Activated T-helper 1 cell treated with anti-CD3 and anti-CD28 coated beads, Interleukin-12 subunit alpha, Interleukin-12 subunit beta, Interleukin-2, Interleukin-4 antibody, amounts not matched to agents 30 ng/mL and 10 ng/mL and 1 ng/mL, durations not matched to agents 14 hours and 24 hours and 36 hours (primary cell): ENCODE data around the gene SBDS. TPM values are rescaled to one million over a fixed set of nuclear protein-coding genes. Genes with fewer than 3 reads are reported as not detected.
"Not testable (repeated sequence)": the region's sequence is repeated elsewhere in the genome, so short reads cannot be mapped to it uniquely, and the experiment has no call there.

Experiments used
- DNase-seq: peaks from one replicate; pipeline ENCODE4 v3.0.0; 2021; ENCODE audit warnings: low spot score
- H3K27ac Mint-ChIP-seq: one replicate; pipeline ENCODE4 v1.8.0; 2021; ENCODE audit warnings: mild to moderate bottlenecking, mixed read lengths
- H3K27me3 Mint-ChIP-seq: one replicate; pipeline ENCODE4 v1.8.0; 2022; ENCODE audit warnings: mild to moderate bottlenecking, moderate library complexity, mixed read lengths; ENCODE audit not compliant: insufficient read depth
- H3K36me3 Mint-ChIP-seq: one replicate; pipeline ENCODE4 v1.8.0; 2021; ENCODE audit warnings: low read depth, mixed read lengths
- H3K4me1 Mint-ChIP-seq: one replicate; pipeline ENCODE4 v1.8.0; 2021; ENCODE audit warnings: low read depth, mixed read lengths
- H3K4me3 Mint-ChIP-seq: one replicate; pipeline ENCODE4 v1.8.0; 2021; ENCODE audit warnings: mild to moderate bottlenecking, moderate library complexity, mixed read lengths
- H3K9me3 Mint-ChIP-seq: one replicate; pipeline ENCODE4 v1.8.0; 2021; ENCODE audit warnings: mixed read lengths
- intact Hi-C: fragments of 100-400 bp; cut with micrococcal nuclease; formaldehyde crosslinking; loops from one replicate; pipeline ENCODE4 v1.15.1; 2024
- total RNA-seq: library from RNA; stranded (reverse); gene quantifications from 2 replicates; pipeline ENCODE4 v1.2.3, GENCODE V29; 2022

The SBDS gene
- total RNA-seq, 1 donor from 2014 or later = 68.5 TPM

- H3K4me3 Mint-ChIP-seq, H3K4me1 Mint-ChIP-seq, H3K27me3 Mint-ChIP-seq, DNase-seq, intact Hi-C loops, H3K27ac Mint-ChIP-seq, H3K36me3 Mint-ChIP-seq: not testable (repeated sequence)
- H3K9me3 Mint-ChIP-seq = peaks cover 22% of the 10 kb centered on the region
These were observed 17.1 kb downstream of the SBDS start for GRCh38 chr7:66978312-66978711.

DNA sequence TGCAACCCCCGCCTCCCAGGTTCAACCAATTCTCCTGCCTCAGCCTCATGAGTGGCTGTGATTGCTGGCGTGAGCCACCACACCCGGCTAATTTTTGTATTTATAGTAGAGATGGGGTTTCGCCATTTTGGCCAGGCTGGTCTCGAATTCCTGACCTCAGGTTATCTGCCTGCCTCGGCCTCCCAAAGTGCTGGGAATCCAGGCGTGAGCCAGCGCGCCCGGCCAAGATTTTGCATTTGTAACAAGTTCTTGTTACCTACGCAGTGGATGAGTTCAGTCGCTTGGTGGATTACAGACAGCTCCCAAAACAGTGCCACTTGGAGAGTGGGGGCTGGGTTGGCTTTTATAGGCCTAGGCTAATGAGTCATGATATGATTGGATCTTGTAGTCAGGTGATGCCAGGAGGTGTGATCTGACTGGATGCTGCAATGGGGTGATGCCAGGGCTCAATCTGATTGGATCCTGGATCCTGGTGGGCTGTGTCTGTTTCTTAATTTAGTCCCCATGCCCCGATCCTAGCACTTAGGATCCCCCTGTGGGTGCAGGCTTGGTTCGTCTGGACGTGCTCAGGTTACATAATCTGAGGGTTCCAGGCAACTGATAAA, 20.3 kb downstream of the SBDS start:
- peaks cover 3% of the 10 kb centered on the region for H3K36me3 Mint-ChIP-seq
- no peak for DNase-seq
- no peak overlapping the region for H3K4me3 Mint-ChIP-seq
- peaks cover 2% of the 10 kb centered on the region for H3K27me3 Mint-ChIP-seq
- intact Hi-C loops = no loop called here
- peaks cover 11% of the 10 kb centered on the region for H3K9me3 Mint-ChIP-seq
- H3K4me1 Mint-ChIP-seq = no peaks in the 10 kb centered on the region
- H3K27ac Mint-ChIP-seq = no peak overlapping the region

- intact Hi-C loops = no loop called here
- Mint-ChIP-seq H3K27me3 (peaks cover 2% of the 10 kb centered on the region), H3K9me3 (no peaks in the 10 kb centered on the region), H3K27ac (no peak overlapping the region), H3K4me1 (no peaks in the 10 kb centered on the region), H3K4me3 (no peak overlapping the region), H3K36me3 (no peaks in the 10 kb centered on the region)
- DNase-seq = no peak
These were observed 25.1 kb downstream of the SBDS start for GRCh38 chr7:66970310-66970709.

- H3K4me3 Mint-ChIP-seq, intact Hi-C loops, H3K36me3 Mint-ChIP-seq, H3K4me1 Mint-ChIP-seq, DNase-seq, H3K9me3 Mint-ChIP-seq, H3K27me3 Mint-ChIP-seq, H3K27ac Mint-ChIP-seq: not testable (repeated sequence)
These were observed 26.4 kb downstream of the SBDS start for GRCh38 chr7:66969001-66969400.

- intact Hi-C loops = no loop called here
- no peak overlapping the region for H3K4me3 Mint-ChIP-seq
- H3K4me1 Mint-ChIP-seq = no peaks in the 10 kb centered on the region
- peaks cover 2% of the 10 kb centered on the region for H3K27me3 Mint-ChIP-seq
- H3K27ac Mint-ChIP-seq = no peak overlapping the region
- H3K9me3 Mint-ChIP-seq = no peaks in the 10 kb centered on the region
- no peaks in the 10 kb centered on the region for H3K36me3 Mint-ChIP-seq
- no peak for DNase-seq
These were observed 28.4 kb downstream of the SBDS start for GRCh38 chr7:66967029-66967428.

DNA sequence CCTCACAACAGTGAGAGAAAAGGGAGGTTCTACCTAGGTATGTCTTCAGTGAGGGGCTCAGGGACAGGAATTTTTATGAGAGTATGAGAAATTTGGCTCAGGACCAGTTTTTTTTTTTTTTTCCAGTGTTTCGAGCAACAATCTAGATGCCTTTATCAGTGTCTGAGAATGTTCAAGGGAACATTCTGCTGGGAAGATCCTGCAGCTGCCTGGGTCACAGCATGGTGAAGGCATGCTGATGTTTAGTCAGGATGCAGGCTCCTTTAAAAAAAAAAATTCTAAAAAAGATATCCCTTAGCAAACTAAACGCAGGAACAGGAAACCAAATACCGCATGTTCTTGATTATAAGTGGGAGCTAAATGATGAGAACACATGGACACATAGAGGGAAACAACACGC, 31.0 kb downstream of the SBDS start:
- no peaks in the 10 kb centered on the region for H3K9me3 Mint-ChIP-seq
- peaks cover 5% of the 10 kb centered on the region for H3K36me3 Mint-ChIP-seq
- no peak for DNase-seq
- no peaks in the 10 kb centered on the region for H3K27me3 Mint-ChIP-seq
- H3K4me3 Mint-ChIP-seq = no peak overlapping the region
- no peak overlapping the region for H3K27ac Mint-ChIP-seq
- H3K4me1 Mint-ChIP-seq = no peaks in the 10 kb centered on the region
- intact Hi-C loops = no loop called here

DNA sequence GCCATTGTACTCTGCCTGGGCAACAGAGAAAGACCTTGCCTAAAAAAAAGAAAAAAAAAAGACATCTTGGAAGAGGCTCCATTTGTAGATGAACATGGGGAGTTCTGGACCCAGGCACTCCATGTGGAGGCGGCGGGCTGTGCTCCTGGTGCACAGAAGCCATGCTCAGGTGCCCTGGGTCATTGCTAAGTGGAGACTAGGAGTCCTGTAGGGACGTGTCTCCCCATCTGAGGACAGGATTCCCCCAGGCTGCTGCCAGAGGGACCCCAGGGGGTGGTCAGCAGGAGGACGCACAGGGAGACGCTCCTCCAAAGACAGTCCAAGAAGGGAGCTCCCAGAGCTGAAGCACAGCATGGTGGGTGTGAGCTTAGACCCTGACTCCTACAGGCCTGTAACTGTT, 34.3 kb downstream of the SBDS start:
- H3K27ac Mint-ChIP-seq = no peak overlapping the region
- intact Hi-C loops = no loop called here
- no peak for DNase-seq
- peaks cover 31% of the 10 kb centered on the region for H3K36me3 Mint-ChIP-seq
- H3K4me1 Mint-ChIP-seq = no peaks in the 10 kb centered on the region
- no peak overlapping the region for H3K4me3 Mint-ChIP-seq
- H3K27me3 Mint-ChIP-seq = no peaks in the 10 kb centered on the region
- no peaks in the 10 kb centered on the region for H3K9me3 Mint-ChIP-seq

DNA sequence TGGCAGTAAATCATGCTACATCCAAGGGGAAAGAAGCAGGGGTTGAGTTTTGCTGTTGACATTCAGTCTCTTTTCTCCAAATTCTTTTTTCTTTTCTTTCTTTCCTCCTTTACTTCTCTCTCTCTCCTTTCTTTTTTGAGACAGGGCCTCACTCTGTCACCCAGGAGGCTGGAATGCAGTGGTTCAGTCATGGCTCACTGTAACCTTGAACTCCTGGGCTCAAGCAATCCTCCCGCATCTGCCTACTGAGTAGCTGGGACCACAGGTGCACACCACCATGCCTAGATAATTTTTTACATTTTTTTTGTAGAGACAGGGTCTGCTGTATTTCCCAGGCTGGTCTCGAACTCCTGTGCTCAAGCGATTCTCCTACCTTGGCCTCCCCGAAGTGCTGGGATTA, 35.2 kb downstream of the SBDS start:
- Mint-ChIP-seq H3K4me3 (no peak overlapping the region), H3K27me3 (no peaks in the 10 kb centered on the region), H3K4me1 (no peaks in the 10 kb centered on the region), H3K27ac (no peak overlapping the region), H3K36me3 (peaks cover 35% of the 10 kb centered on the region), H3K9me3 (no peaks in the 10 kb centered on the region)
- DNase-seq = no peak
- intact Hi-C loops = no loop called here

GRCh38 chr7:66958538-66959350, 36.6 kb downstream of the SBDS start:
- Mint-ChIP-seq H3K27me3 (no peaks in the 10 kb centered on the region), H3K9me3 (no peaks in the 10 kb centered on the region), H3K4me3 (no peak overlapping the region), H3K36me3 (peaks cover 40% of the 10 kb centered on the region), H3K27ac (no peak overlapping the region), H3K4me1 (no peaks in the 10 kb centered on the region)
- intact Hi-C loops = no loop called here
- DNase-seq = no peak

DNA sequence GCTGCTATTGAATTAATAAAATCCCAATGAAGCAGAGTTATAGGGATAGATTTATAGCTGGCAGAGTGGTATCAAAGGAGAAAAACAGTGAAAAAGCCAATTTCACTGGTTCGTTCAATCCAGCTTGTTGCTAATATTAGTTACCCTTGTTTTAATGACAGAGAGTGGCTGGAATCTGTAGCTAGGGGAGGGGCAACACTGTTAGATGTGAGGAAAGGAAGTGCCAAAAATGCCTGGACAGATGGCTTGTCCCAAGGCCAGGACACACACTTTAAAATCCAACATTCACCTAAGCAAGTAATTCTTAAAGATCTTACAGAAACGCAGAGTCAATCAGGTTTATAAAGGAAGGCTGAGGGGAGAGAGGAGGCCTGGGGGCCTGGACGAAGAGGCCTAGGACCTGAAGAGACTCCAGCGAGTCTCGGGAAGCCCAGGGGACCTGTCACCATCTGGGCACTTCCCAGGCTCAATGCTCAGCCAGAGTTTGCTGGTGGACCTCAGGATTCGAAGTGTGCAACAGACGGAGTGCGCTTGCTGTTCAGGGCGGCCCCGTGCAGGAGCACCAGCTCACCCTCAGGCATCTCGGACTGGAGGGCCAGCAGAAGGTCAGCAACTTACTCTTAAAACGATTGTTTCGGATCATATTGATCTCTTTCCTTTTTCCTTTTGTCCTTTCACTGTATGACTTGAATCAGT, 37.6 kb downstream of the SBDS start:
- Mint-ChIP-seq H3K4me1 (no peaks in the 10 kb centered on the region), H3K27ac (no peak overlapping the region), H3K9me3 (no peaks in the 10 kb centered on the region), H3K4me3 (no peak overlapping the region), H3K36me3 (peaks cover 46% of the 10 kb centered on the region), H3K27me3 (no peaks in the 10 kb centered on the region)
- no peak for DNase-seq
- intact Hi-C loops = no loop called here

GRCh38 chr7:66953044-66953427, 42.4 kb downstream of the SBDS start:
- H3K9me3 Mint-ChIP-seq = no peaks in the 10 kb centered on the region
- H3K36me3 Mint-ChIP-seq = peaks cover 48% of the 10 kb centered on the region
- no peak overlapping the region for H3K27ac Mint-ChIP-seq
- no peaks in the 10 kb centered on the region for H3K4me1 Mint-ChIP-seq
- H3K27me3 Mint-ChIP-seq = no peaks in the 10 kb centered on the region
- no peak for DNase-seq
- intact Hi-C loops = no loop called here
- no peak overlapping the region for H3K4me3 Mint-ChIP-seq

GRCh38 chr7:66952343-66953043, 42.9 kb downstream of the SBDS start:
- Mint-ChIP-seq H3K27ac (no peak overlapping the region), H3K9me3 (no peaks in the 10 kb centered on the region), H3K4me1 (no peaks in the 10 kb centered on the region), H3K36me3 (peaks cover 45% of the 10 kb centered on the region), H3K4me3 (no peak overlapping the region), H3K27me3 (no peaks in the 10 kb centered on the region)
- intact Hi-C loops = no loop called here
- DNase-seq = no peak

DNA sequence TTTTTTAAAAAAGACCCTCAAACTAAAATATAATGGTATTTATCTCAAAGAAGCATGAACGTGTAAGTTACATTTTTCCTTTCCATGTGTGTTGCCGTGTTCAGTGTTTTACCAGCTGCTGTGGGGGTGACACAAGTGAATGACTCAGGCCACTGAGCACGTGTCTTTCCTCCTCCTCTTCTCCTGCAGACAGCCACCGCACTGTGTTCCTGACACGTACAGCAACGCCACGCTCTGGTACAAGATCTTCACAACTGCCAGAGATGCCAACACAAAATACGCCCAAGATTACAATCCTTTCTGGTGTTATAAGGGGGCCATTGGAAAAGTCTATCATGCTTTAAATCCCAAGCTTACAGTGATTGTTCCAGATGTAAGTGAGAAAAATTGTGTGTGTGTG, 44.6 kb downstream of the SBDS start:
- Mint-ChIP-seq H3K9me3 (no peaks in the 10 kb centered on the region), H3K27ac (no peak overlapping the region), H3K4me3 (no peak overlapping the region), H3K4me1 (no peaks in the 10 kb centered on the region), H3K27me3 (no peaks in the 10 kb centered on the region), H3K36me3 (peaks cover 32% of the 10 kb centered on the region)
- no peak for DNase-seq
- intact Hi-C loops = no loop called here
